22Rv1 (cell line): ENCODE data around the gene ZFYVE21.

Experiments used
- H3K27ac ChIP-seq: fragments of 450-650 bp; 2 replicates; pipeline ENCODE4 v1.5.1; 2017
- CTCF ChIP-seq: fragments of 450-650 bp; IDR thresholded peaks from 2 replicates; pipeline ENCODE4 v1.5.1; 2017; ENCODE audit warnings: mild to moderate bottlenecking
- ZFX ChIP-seq: fragments of 450-650 bp; IDR thresholded peaks from 2 replicates; pipeline ENCODE4 v1.6.1; 2017; ENCODE audit warnings: antibody characterized with exemption, borderline replicate concordance

The ZFYVE21 gene

GRCh38 chr14:103719751-103720150, 4.1 kb downstream of the ZFYVE21 start:
- no peak overlapping the region for H3K27ac ChIP-seq
- TF ChIP-seq ZFX (no peak), CTCF (no peak)

GRCh38 chr14:103721334-103722120, 5.9 kb downstream of the ZFYVE21 start:
- H3K27ac ChIP-seq: no peak overlapping the region
- TF ChIP-seq ZFX (no peak), CTCF (no peak)

GRCh38 chr14:103723748-103724081, 8.1 kb downstream of the ZFYVE21 start:
- TF ChIP-seq ZFX (no peak), CTCF (no peak)
- H3K27ac ChIP-seq: no peak overlapping the region

- TF ChIP-seq CTCF (no peak), ZFX (no peak)
- H3K27ac ChIP-seq: no peak overlapping the region
Observed at GRCh38 chr14:103724116-103724515, 8.5 kb downstream of the ZFYVE21 start.

GRCh38 chr14:103725001-103725682, 9.5 kb downstream of the ZFYVE21 start:
- no peak overlapping the region for H3K27ac ChIP-seq
- TF ChIP-seq ZFX (no peak), CTCF (no peak)

GRCh38 chr14:103725739-103726395, 10.3 kb downstream of the ZFYVE21 start:
- no peak overlapping the region for H3K27ac ChIP-seq
- TF ChIP-seq CTCF (no peak), ZFX (no peak)

GRCh38 chr14:103726474-103726873, 10.9 kb downstream of the ZFYVE21 start:
- TF ChIP-seq ZFX (no peak), CTCF (no peak)
- no peak overlapping the region for H3K27ac ChIP-seq
